ENCODE results near the gene AXIN1.

- TF ChIP-seq REST (IDR thresholded peaks at IDR 0.05; ENCODE audit: insufficient read depth in 1 of 2, low read depth in 2 of 2, low read length in 2 of 2) (no peak), POLR2AphosphoS5 (IDR thresholded peaks at IDR 0.05; ENCODE audit: low read depth, low read length) (no peak), TAF1 (IDR thresholded peaks at IDR 0.05; ENCODE audit: borderline replicate concordance, insufficient read depth, low read length) (no peak), SIN3A (IDR thresholded peaks at IDR 0.05; ENCODE audit: borderline replicate concordance, insufficient read depth, low read length) (no peak)
Measured at GRCh38 chr16:354971-355461, 2.5 kb upstream of the AXIN1 start.

Measured in PFSK-1 (cell line).